ENCODE results near the gene IL1RAP.

Gene IL1RAP

GRCh38 chr3:190495796-190496195 is 18.1 kb upstream of the IL1RAP start:
- no peak for TF ChIP-seq CTCF (IDR thresholded peaks at IDR 0.05; ENCODE audit: extremely low read depth, insufficient read depth, missing control alignments)
- no peak for DNase-seq (ENCODE audit: low spot score)
- in situ Hi-C loops (cut with MboI; ENCODE audit: low pct_unique_long_range_greater_than_20kb, low sequenced_read_pairs, unreplicated experiment) = no loop called here

GRCh38 chr3:190496859-190497258 is 17.0 kb upstream of the IL1RAP start:
- DNase-seq (ENCODE audit: low spot score) = no peak
- TF ChIP-seq CTCF (IDR thresholded peaks at IDR 0.05; ENCODE audit: extremely low read depth, insufficient read depth, missing control alignments) = no peak
- in situ Hi-C loops (cut with MboI; ENCODE audit: low pct_unique_long_range_greater_than_20kb, low sequenced_read_pairs, unreplicated experiment) = no loop called here

- in situ Hi-C loops (cut with MboI; ENCODE audit: low pct_unique_long_range_greater_than_20kb, low sequenced_read_pairs, unreplicated experiment) = no loop called here
- TF ChIP-seq CTCF (IDR thresholded peaks at IDR 0.05; ENCODE audit: extremely low read depth, insufficient read depth, missing control alignments) = no peak
- no peak for DNase-seq (ENCODE audit: low spot score)
Measured at GRCh38 chr3:190497811-190498210, 16.1 kb upstream of the IL1RAP start.

GRCh38 chr3:190498293-190498692 is 15.6 kb upstream of the IL1RAP start:
- in situ Hi-C loops (cut with MboI; ENCODE audit: low pct_unique_long_range_greater_than_20kb, low sequenced_read_pairs, unreplicated experiment) = no loop called here
- no peak for TF ChIP-seq CTCF (IDR thresholded peaks at IDR 0.05; ENCODE audit: extremely low read depth, insufficient read depth, missing control alignments)
- no peak for DNase-seq (ENCODE audit: low spot score)

- DNase-seq (ENCODE audit: low spot score) = no peak
- no peak for TF ChIP-seq CTCF (IDR thresholded peaks at IDR 0.05; ENCODE audit: extremely low read depth, insufficient read depth, missing control alignments)
- in situ Hi-C loops (cut with MboI; ENCODE audit: low pct_unique_long_range_greater_than_20kb, low sequenced_read_pairs, unreplicated experiment) = no loop called here
Measured at GRCh38 chr3:190499122-190499521, 14.8 kb upstream of the IL1RAP start.

- no peak for TF ChIP-seq CTCF (IDR thresholded peaks at IDR 0.05; ENCODE audit: extremely low read depth, insufficient read depth, missing control alignments)
- in situ Hi-C loops (cut with MboI; ENCODE audit: low pct_unique_long_range_greater_than_20kb, low sequenced_read_pairs, unreplicated experiment) = no loop called here
- no peak for DNase-seq (ENCODE audit: low spot score)
Measured at GRCh38 chr3:190502946-190503345, 10.9 kb upstream of the IL1RAP start.
